ENCODE data around the gene CCSER1.
"Not testable (repeated sequence)": the region's sequence is repeated elsewhere in the genome, so short reads cannot be mapped to it uniquely, and the experiment has no call there.

CCSER1 gene

GRCh38 chr4:90306810-90307209, 179.6 kb downstream of the CCSER1 start:
- DNase-seq: no peak

- not testable (repeated sequence) for DNase-seq
Measured at GRCh38 chr4:90317140-90317539, 189.9 kb downstream of the CCSER1 start.

- DNase-seq: peak; percentile 66
Measured at GRCh38 chr4:90317785-90318184, 190.6 kb downstream of the CCSER1 start.

DNA sequence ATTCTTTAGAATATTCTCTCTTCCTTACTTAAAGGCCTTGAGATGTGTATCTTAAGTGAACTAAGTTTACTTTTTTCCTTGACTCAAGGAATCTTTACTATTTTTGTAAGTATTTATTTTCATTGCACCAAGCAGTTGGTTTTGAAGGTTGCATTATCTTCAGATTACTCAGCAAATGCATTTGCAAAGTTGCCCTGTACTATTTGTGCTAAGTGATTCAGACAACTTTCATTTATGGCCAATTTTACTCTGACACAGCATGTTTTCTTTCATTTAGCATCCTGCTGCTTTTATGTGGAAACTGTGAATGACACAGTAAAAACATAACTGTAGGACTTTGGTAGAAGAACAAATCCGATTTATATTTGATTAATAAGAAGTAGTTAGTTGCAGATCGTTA, 191.0 kb downstream of the CCSER1 start:
- peak; percentile 72 for DNase-seq

DNA sequence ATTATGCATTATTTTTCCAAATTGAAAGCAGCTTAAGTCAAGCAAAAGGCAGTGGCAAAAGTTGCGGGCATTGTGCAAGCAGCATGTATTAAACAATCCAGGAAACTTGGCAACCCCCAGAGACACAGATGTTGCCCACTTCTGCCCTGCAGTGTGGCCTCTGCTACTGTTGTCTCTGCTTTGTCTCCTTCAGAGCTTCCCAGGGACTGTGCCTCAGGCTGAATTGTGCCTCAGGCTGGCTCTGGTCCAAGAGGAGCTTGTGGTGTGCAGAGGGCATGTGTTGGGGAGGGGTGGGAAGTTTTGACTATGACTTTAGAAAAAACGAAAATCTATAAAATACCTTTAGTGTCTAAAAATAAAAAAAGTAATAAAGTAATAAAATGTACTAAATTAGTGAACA, 201.4 kb downstream of the CCSER1 start:
- DNase-seq: no peak

DNA sequence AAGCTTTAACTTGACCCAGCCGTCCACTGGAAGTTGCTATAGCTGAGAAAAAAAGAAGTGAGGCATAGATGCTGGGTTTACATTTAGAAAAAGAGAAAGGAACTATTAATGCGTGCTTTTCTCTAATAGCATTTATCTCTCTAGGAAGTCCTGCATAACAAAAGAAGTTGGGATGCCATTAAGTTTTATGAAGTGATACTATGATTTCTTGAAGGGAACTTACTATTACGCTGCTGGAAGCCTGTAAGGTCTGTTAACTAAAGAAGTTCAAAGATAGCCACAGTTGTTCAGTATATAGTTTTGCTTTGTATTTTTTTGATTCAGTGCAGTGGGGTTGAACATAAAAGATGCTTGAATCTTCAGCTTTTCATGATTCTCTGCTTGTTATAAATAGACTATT, 203.4 kb downstream of the CCSER1 start:
- DNase-seq: no peak

DNA sequence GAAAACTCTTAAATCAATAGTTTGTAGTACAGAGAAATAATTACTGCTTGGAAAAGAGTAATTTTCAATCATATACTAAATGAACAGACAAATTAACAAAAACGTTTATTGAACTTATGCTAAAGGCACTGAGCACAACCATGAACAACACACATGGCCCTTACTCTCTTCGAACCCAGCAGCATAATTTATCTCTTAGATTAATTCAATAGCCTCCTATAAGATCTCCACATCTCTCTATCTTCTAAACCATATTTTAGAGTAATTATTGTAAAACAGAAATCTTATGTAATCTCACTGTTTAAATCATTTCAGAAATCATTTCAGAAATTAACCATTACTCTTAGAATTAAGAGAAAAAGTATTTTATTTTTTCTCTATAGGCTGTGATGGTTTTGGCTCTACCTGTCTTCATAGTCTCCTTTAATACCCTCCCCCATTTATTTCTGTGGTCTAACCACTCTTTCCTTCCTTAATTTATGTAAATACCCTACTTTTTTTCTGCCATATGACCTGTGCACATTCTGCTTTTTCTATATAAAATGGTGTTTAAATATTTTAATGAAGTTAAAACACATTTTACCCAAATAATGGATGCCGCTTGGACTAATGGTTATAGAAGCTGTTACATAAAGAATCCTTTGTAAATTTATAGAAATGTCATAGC, 218.5 kb downstream of the CCSER1 start:
- DNase-seq: no peak

GRCh38 chr4:90349636-90350035, 222.4 kb downstream of the CCSER1 start:
- DNase-seq: no peak

GRCh38 chr4:90357117-90357710, 230.0 kb downstream of the CCSER1 start:
- peak; percentile 19 for DNase-seq

DNA sequence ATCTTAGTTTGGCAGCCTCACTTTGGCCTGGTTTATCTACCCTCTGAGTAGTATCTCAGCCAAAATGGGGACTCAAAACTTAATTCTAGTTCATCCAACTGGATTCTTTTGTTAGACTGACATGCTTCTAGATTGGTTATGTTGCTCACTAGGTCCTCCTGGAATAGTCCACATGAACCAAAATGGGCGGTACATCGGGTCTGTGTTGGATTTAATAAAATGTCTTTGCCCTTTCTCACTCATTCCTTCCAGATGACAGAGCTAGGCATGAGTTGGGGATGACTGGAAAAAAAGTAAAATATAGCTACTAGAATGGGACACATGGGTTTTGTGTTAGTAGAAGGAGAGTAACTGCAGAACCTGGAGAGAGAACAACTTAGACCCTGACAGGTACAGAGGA, 247.9 kb downstream of the CCSER1 start:
- DNase-seq: no peak

GRCh38 chr4:90393215-90393614, 266.0 kb downstream of the CCSER1 start:
- DNase-seq: no peak

GRCh38 chr4:90403781-90404180, 276.6 kb downstream of the CCSER1 start:
- no peak for DNase-seq

DNA sequence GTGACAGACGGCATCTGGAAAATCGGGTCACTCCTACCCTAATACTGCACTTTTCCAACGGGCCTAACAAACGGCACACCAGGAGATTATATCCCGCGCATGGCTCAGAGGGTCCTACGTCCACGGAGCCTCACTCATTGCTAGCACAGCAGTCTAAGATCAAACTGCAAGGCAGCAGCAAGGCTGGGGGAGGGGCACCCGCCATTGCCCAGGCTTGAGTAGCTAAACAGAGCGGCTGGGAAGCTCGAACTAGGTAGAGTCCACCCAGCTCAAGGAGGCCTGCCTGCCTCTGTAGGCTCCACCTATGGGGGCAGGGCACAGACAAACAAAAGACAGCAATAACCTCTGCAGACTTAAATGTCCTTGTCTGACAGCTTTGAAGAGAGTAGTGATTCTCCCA, 280.7 kb downstream of the CCSER1 start:
- DNase-seq: not testable (repeated sequence)

GRCh38 chr4:90412786-90413185, 285.6 kb downstream of the CCSER1 start:
- DNase-seq: not testable (repeated sequence)

DNA sequence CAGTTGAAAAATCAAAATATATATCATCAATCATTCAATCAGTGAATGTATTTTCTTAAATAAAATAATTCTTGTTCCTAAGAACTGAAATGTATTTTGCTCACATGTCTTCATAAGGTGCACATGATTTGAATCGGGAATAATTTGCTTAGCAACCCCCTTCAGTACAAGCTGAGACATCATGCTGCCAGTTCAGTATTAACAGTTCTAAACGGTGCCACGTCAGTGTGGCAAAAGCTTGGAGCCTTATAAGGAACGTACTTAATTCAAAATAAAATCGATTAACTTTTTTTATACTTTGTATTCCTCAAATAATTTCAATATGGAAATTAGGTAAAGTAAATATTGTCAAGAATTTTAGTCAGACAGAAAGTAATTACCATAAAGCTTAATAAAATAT, 287.9 kb downstream of the CCSER1 start:
- no peak for DNase-seq

DNA sequence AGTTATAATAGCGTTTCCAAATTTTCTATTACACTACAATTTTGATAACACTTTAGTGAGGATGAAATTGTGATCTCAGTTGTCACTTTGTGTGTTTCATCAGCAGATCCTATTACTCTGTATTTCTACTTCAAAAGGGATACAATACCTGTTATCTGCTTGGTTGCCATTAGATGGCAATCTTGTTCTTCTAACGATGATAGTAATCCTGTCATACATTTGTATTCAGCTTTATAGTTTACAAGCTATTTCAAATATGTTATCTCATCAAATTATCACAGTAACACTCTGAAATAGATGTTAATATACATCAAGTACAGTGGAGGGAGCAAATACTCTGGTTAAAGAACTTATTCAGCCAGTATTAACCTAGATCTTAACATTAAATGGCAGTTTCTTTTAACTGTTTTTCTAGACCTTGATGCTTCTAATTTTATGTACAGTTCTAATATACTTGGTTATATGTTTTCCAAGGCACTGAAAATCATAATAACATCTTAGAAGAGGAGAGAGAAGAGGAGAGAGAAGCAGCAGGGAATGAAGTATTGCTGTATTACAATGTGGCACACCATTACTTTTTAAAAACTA, 292.0 kb downstream of the CCSER1 start:
- no peak for DNase-seq

DNA sequence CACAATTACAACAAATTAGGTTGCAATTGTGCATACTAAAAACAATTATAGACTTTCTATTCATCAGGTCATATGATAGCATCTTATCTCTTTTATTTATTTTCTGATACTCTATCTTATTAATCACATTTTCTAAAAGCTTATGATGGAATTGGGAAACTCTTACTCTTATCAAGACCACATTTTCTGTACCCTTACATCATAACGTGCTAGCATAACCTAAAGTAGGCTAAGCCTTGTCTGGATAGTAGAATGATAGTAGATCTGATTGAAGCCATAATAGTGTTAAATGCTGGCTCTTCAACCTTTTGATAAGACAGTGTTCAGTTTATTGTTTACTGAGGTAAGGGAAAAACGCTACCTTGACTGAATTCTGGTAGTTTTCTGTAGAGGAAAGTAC, 294.0 kb downstream of the CCSER1 start:
- no peak for DNase-seq

DNA sequence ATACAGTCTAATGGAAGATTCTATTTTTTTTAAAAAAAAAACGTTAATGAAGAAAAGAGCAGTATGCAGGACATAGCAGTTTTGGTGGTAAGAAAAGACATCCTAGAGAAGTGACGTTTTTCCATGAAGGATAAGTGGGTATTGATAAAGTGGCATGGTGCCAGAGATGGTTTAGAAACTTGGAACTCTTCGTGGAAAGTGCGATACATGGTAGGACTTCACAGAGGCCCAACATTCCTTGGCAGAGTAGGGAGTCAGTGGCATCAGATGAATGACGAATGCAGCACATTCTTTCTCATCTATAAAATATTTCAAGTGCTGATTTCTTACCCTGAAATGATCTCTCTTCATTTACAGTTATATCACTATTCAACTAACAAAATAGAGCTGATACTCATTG, 298.7 kb downstream of the CCSER1 start:
- no peak for DNase-seq

DNA sequence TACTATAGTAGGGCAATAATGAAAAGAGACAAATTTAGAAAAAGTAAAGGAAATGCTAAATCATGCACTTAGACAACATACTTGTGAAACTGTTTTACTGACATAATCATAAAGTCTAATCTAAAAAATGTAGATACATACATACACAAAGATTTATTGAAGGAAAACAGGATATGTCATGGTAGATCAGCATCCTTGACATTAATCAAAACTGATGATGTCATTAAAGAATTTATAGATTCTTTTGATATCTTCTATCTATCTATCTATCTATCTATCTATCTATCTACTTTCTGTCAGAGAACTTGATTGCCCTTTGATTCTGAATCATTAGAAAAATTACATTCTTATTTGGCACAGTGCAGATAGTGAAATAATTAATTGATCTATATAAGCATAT, 311.3 kb downstream of the CCSER1 start:
- no peak for DNase-seq

DNA sequence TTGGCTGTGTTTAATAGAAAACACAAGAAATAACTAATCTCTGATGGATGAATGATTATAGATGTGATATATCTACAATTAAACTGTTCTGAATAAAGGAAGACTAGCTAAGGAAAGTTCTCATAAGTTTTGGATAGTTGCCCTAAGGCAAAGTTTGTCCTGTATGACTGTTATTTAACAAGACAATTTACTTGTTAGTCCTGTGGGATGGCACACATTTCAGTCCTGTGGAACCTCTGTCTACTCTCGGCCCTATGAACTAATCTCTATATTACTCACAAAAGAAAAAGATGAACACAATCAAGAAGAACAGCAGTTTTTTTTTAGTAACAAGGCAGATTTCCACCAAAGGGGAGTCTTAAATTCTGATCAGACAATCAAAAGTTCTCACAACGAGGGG, 314.6 kb downstream of the CCSER1 start:
- no peak for DNase-seq

DNA sequence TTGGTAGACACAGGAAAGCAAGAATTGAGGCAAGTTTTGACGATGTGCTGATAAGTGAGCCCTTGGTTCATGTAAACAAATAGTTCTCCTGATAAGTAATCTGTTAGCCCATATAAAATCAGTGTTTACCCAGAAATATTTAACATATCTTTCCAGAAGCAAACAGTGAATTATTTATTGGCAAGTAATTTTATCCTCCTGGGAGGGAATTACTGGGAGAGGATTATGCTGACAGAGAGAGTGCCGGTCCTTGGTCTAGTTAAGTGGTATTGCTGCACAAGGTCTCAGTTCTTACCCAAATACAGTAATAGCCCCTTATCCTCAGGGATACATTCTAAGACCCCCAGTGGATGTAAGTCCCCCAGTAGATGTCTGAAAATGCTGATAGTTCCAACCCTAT, 315.4 kb downstream of the CCSER1 start:
- DNase-seq: no peak

DNA sequence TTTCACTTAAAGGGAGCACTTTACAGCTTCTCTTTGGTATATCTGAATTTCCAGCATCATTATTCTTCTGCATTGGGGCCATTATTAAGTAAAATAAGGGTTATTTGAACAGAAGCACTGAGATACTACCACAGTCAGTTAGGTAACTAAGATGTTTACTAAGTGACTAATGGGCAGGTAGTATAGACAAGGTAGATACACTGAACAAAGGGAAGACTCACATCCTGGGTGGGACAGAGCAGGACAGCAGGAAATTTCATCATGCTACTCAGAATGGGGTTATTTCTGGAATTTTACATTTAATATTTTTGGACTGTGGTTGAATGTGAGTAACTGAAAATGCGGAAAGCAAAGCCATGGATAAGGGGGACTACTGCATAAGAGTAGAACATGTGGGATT, 316.0 kb downstream of the CCSER1 start:
- DNase-seq: no peak

- no peak for DNase-seq
Measured at GRCh38 chr4:90444904-90445303, 317.7 kb downstream of the CCSER1 start.

GRCh38 chr4:90445380-90445779, 318.2 kb downstream of the CCSER1 start:
- DNase-seq: no peak

- DNase-seq: no peak
Measured at GRCh38 chr4:90449626-90450025, 322.4 kb downstream of the CCSER1 start.
